Endothelial cell of umbilical vein (primary cell): Measurements from ENCODE around the gene FANCL. TPM values are rescaled to one million over a fixed set of nuclear protein-coding genes. Genes with fewer than 3 reads are reported as not detected.
A peak's percentile ranks its signal among the peaks of the same experiment; 100 is the strongest.

Experiments used
- BruUV-seq: library from RNA; stranded (reverse); fragments of 400-500 nt; replicated peaks from 2 replicates; lab custom pipeline; 2021; lab: Mats Ljungman, UMichigan
- CTCF ChIA-PET: fragments of 300-600, 350-600 bp; sonication (Branson Sonifier 250); formaldehyde crosslinking; loops from one replicate; lab custom pipeline; 2021; ENCODE audit warnings: antibody characterized with exemption, inconsistent platforms; lab: Charles Lee
- POLR2A ChIA-PET: fragments of 300-600, 350-600 bp; sonication (Branson Sonifier 250); formaldehyde crosslinking; loops from one replicate; lab custom pipeline; 2021; ENCODE audit warnings: antibody characterized with exemption, inconsistent platforms; lab: Charles Lee
- DNase-seq: peaks from one replicate; pipeline ENCODE4 v3.0.0-alpha.2; 2011; ENCODE audit warnings: low read depth, low spot score
- FAIRE-seq: peaks from 2 replicates; lab custom pipeline; 2011; peaks lifted over from hg19 to GRCh38; lab: Jason Lieb, UNC
- H2AFZ ChIP-seq: 2 replicates; pipeline ENCODE4 v1.6.0; 2012; ENCODE audit warnings: low read depth, low read length, control low read depth, inconsistent platforms
- H3K27ac ChIP-seq: 2 replicates; pipeline ENCODE4 v1.5.1; 2011; ENCODE audit warnings: low read depth, mild to moderate bottlenecking, control low read depth, low read length, moderate library complexity; ENCODE audit not compliant: insufficient read depth
- H3K27me3 ChIP-seq, 2 experiments: 2 replicates each; pipeline versions ENCODE4 v1.6.0 to v1.6.1; 2011; ENCODE audit warnings: low read length in 2 of 2, mixed read lengths in 1 of 2; ENCODE audit not compliant: control insufficient read depth in 2 of 2, insufficient read depth in 2 of 2
- H3K36me3 ChIP-seq, 2 experiments: 2 replicates in 1 of 2; 3 replicates in 1 of 2; pipeline ENCODE4 v1.5.1; 2011; ENCODE audit warnings: low read length in 2 of 2, mild to moderate bottlenecking in 1 of 2, moderate library complexity in 1 of 2; ENCODE audit not compliant: control insufficient read depth in 2 of 2, insufficient read depth in 2 of 2; ENCODE audit errors: extremely low read depth in 1 of 2
- H3K4me1 ChIP-seq: 3 replicates; pipeline ENCODE4 v1.5.1; 2011; ENCODE audit warnings: mild to moderate bottlenecking, low read length; ENCODE audit not compliant: control insufficient read depth, insufficient read depth; ENCODE audit errors: extremely low read depth
- H3K4me2 ChIP-seq: 2 replicates; pipeline ENCODE4 v1.6.1; 2011; ENCODE audit warnings: low read length, control low read depth, mixed read lengths; ENCODE audit not compliant: insufficient read depth
- H3K4me3 ChIP-seq, 3 experiments: fragments of 200-600 bp in 1 of 3; sonication (generic), shearing (Covaris generic) in 1 of 3; replicated peaks in 1 of 3; 2 replicates each; pipeline ENCODE4 v1.5.1; 2011 to 2016; ENCODE audit warnings: control low read depth in 3 of 3, low read length in 3 of 3, mild to moderate bottlenecking in 2 of 3, inconsistent platforms in 1 of 3, low read depth in 1 of 3, moderate library complexity in 1 of 3; ENCODE audit not compliant: insufficient read depth in 1 of 3
- H3K79me2 ChIP-seq: 2 replicates; pipeline ENCODE4 v1.6.0; 2012; ENCODE audit warnings: low read length, inconsistent platforms; ENCODE audit not compliant: control insufficient read depth, insufficient read depth
- H3K9ac ChIP-seq: replicated peaks from 2 replicates; pipeline ENCODE3; 2011; ENCODE audit warnings: low read length, control low read depth; ENCODE audit not compliant: insufficient read depth; ENCODE audit errors: extremely low read depth
- H3K9me1 ChIP-seq: replicated peaks from 3 replicates; pipeline ENCODE4 v1.6.0; 2011; ENCODE audit warnings: mild to moderate bottlenecking, low read length; ENCODE audit not compliant: control insufficient read depth, insufficient read depth; ENCODE audit errors: extremely low read depth
- H3K9me3 ChIP-seq: replicated peaks from 2 replicates; pipeline ENCODE4 v1.5.1; 2012; ENCODE audit warnings: low read length, inconsistent platforms; ENCODE audit not compliant: control insufficient read depth, insufficient read depth
- H4K20me1 ChIP-seq: replicated peaks from 2 replicates; pipeline ENCODE3; 2011; ENCODE audit warnings: mild to moderate bottlenecking, low read length; ENCODE audit not compliant: control insufficient read depth, insufficient read depth; ENCODE audit errors: extremely low read depth
- CTCF ChIP-seq, 2 donors: IDR thresholded peaks; 1 replicate in 1 of 2; 2 replicates in 1 of 2; pipeline ENCODE4 v1.5.1; 2011; ENCODE audit warnings: low read length in 2 of 2, mild to moderate bottlenecking in 2 of 2, moderate library complexity in 2 of 2, control low read depth in 1 of 2, inconsistent platforms in 1 of 2, low read depth in 1 of 2; ENCODE audit not compliant: insufficient read depth in 1 of 2; ENCODE audit errors: extremely low read depth in 1 of 2
- EZH2 ChIP-seq: IDR thresholded peaks from 2 replicates; pipeline ENCODE4 v1.6.1; 2012; ENCODE audit warnings: borderline replicate concordance, low read depth, mild to moderate bottlenecking, moderate library complexity, low read length, inconsistent platforms; ENCODE audit not compliant: severe bottlenecking
- FOS ChIP-seq: IDR thresholded peaks from 2 replicates; pipeline ENCODE4 v1.6.1; 2011; ENCODE audit warnings: mild to moderate bottlenecking, low read length, moderate library complexity, borderline replicate concordance; ENCODE audit not compliant: insufficient read depth
- GATA2 ChIP-seq: IDR thresholded peaks from 2 replicates; pipeline ENCODE4 v1.7.0; 2011; ENCODE audit warnings: low read depth, mild to moderate bottlenecking, moderate library complexity, mixed read lengths, low read length; ENCODE audit not compliant: insufficient read length, insufficient read depth
- JUN ChIP-seq: IDR thresholded peaks from 2 replicates; pipeline ENCODE4 v1.6.1; 2011; ENCODE audit warnings: borderline replicate concordance, low read depth; ENCODE audit not compliant: insufficient read length, insufficient read depth
- MYC ChIP-seq: IDR thresholded peaks from one replicate; pipeline ENCODE4 v1.6.1; 2011; ENCODE audit warnings: mild to moderate bottlenecking, low read depth, low read length
- POLR2A ChIP-seq: IDR thresholded peaks from 2 replicates; pipeline ENCODE4 v1.6.1; 2012; ENCODE audit warnings: low read depth, mild to moderate bottlenecking, control low read depth, low read length
- POLR2AphosphoS5 ChIP-seq: IDR thresholded peaks from 2 replicates; pipeline ENCODE4 v1.6.1; 2012; ENCODE audit warnings: low read depth, mild to moderate bottlenecking, control low read depth, low read length, moderate library complexity; ENCODE audit not compliant: insufficient read depth
- dilution Hi-C: fragments of 300-500 bp; cut with MboI; formaldehyde crosslinking; loops from one replicate; pipeline ENCODE4 v1.15.0; 2019; ENCODE audit warnings: low sequenced_read_pairs; ENCODE audit not compliant: extremely low pct_ligation_motif_present
- intact Hi-C: fragments of 100-400 bp; cut with micrococcal nuclease; formaldehyde crosslinking; loops from one replicate; pipeline ENCODE4 v1.10.0; 2022
- polyA plus RNA-seq, 4 experiments: library from polyadenylated mRNA; depleted of rRNA in 3 of 4; stranded (reverse) in 3 of 4; unstranded in 1 of 4; fragments of >200 nt; gene quantifications; 2 replicates each; pipeline versions ENCODE4 v1.2.1 to v1.2.3, GENCODE V29; 2011 to 2012; ENCODE audit warnings: missing spikeins in 1 of 4
- total RNA-seq: library from RNA; stranded (reverse); gene quantifications from 2 replicates; pipeline ENCODE4 v1.2.3, GENCODE V29; 2021
- TF ChIP-seq, protein P1 (sequence below): IDR thresholded peaks from 2 replicates; pipeline ENCODE4 v1.6.1; 2011; ENCODE audit not compliant: insufficient read depth, insufficient read length

Gene FANCL
- total and polyA plus RNA-seq, 2 donors (not counting 3 experiments of a cell fraction or from before 2014, with no cell fraction given): 10.3 to 15.8 TPM

GRCh38 chr2:58137856-58138255 lies 103.3 kb downstream of the FANCL start:
- Histone ChIP-seq H3K27ac (peak overlapping the region; percentile 48), H3K4me2 (no peak overlapping the region), H4K20me1 (no peaks in the 10 kb centered on the region), H3K79me2 (no peaks in the 10 kb centered on the region), H3K27me3 (no peaks in the 10 kb centered on the region), H2AFZ (no peak overlapping the region), H3K9me1 (no peaks in the 10 kb centered on the region), H3K9ac (no peak overlapping the region), H3K36me3 (peaks cover 0 to 4% of the 10 kb centered on the region in 2 experiments), H3K9me3 (no peaks in the 10 kb centered on the region), H3K4me3 (no peak overlapping the region), H3K4me1 (peaks cover 16% of the 10 kb centered on the region)
- dilution Hi-C loops (no loop called here), intact Hi-C loops (loop anchor here (5.0 kb wide), 1 partner anchor 231 kb away; no protein-coding TSS in a partner anchor)
- TF ChIP-seq POLR2AphosphoS5 (no peak), MYC (no peak), POLR2A (no peak), CTCF (IDR thresholded peaks at IDR 0.05; ENCODE audit: extremely low read depth in 1 of 2, insufficient read depth in 1 of 2, low read depth in 1 of 2, low read length in 2 of 2) (no peak), FOS (no peak), JUN (no peak), EZH2 (no peak), GATA2 (no peak)
- TF ChIP-seq, protein P1, sequence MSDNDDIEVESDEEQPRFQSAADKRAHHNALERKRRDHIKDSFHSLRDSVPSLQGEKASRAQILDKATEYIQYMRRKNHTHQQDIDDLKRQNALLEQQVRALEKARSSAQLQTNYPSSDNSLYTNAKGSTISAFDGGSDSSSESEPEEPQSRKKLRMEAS: no peak
- BruUV-seq: no TSS peak
- peak; percentile 79 for FAIRE-seq
- POLR2A ChIA-PET: no interaction called here
- CTCF ChIA-PET: no interaction called here
- DNase-seq: peak; percentile 87
